ENCODE results near the gene MAPK7.

Gene MAPK7

DNA sequence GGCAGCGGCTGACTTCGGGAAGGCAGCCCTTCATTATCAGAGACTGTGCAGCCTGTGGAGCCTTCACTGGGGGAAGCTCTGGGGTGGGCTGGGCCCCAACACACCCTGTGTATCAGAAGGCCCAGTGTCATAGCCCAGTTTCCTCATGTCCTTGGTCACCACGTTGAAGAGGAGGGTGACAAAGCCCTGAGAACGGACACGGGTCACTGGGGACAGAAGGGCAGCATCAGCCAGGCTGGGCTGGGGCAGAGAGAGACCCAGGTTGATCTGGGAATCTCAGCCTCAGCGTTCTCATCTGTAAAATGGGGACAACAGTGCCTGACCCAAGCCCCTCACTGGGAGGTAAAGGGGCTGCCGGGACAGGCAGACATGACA, 35.1 kb upstream of the MAPK7 start:
- TF ChIP-seq, protein P1, sequence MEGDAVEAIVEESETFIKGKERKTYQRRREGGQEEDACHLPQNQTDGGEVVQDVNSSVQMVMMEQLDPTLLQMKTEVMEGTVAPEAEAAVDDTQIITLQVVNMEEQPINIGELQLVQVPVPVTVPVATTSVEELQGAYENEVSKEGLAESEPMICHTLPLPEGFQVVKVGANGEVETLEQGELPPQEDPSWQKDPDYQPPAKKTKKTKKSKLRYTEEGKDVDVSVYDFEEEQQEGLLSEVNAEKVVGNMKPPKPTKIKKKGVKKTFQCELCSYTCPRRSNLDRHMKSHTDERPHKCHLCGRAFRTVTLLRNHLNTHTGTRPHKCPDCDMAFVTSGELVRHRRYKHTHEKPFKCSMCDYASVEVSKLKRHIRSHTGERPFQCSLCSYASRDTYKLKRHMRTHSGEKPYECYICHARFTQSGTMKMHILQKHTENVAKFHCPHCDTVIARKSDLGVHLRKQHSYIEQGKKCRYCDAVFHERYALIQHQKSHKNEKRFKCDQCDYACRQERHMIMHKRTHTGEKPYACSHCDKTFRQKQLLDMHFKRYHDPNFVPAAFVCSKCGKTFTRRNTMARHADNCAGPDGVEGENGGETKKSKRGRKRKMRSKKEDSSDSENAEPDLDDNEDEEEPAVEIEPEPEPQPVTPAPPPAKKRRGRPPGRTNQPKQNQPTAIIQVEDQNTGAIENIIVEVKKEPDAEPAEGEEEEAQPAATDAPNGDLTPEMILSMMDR (IDR thresholded peaks at IDR 0.05; ENCODE audit: borderline replicate concordance, control extremely low read depth, extremely low read depth, insufficient read depth, missing control alignments): no peak
- in situ Hi-C loops (cut with MboI; ENCODE audit: low sequenced_read_pairs, unreplicated experiment): no loop called here
- no peak for DNase-seq (ENCODE audit: low spot score)

DNA sequence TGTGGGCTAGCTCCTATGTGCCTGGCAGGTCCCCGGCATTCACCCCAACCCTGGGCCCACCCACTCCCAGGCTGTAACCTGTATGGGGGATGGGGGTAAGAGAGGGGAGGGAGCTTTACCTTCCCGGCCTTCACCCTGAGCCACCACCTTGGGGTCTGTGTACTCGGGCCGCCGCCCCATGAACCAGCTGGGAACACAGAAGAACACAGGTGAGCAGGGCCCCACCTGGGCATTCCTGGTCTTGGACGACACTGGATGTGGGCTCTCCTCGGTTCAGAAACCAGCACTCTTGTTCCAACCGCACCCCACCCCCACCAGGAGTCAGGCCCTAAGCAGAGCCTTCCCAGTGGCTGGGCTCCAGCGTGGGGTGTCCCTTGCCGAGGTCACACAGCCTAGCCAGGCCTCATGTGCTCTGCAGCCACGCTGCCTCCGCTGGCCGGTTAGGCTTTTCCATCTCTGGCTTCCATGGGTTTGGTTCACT, 34.6 kb upstream of the MAPK7 start:
- TF ChIP-seq, protein P1 (IDR thresholded peaks at IDR 0.05; ENCODE audit: borderline replicate concordance, control extremely low read depth, extremely low read depth, insufficient read depth, missing control alignments): no peak
- DNase-seq (ENCODE audit: low spot score): no peak
- in situ Hi-C loops (cut with MboI; ENCODE audit: low sequenced_read_pairs, unreplicated experiment): no loop called here

DNA sequence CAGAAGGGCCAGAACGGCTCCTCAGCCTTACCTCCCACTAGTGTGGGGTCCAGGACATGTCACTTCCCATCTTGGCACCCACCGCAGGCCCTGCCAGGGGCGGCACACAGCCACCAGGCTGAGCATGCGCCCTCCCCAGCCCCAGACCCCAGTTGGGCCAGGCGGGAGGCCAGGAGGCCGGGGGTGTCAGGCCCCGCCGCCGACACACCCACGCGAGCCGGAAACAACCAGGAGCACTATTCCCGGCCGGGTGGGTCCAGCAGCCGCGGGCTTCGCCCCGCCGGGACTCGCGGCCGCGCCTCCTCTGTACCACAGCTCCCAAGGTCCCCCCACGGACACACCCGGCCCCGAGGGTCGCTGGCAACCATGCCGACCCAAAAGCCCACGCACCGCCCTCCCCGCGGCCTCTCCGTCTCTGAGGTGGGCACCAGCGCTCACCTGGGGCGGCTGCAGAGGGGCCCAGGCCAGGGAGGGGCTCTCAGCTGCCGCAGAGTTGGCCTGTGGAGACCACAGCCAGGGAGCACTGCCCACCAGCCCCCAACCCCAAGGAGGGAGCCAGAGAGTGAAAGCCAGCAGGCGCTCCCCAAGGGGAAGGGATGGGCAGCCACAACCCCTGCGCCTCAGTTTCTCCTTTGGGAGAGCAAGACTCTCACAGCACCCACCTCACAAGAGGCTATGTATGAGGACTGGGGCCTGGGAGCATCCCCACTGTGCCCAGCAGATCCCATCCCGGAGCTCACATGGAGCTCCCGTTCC, 33.8 kb upstream of the MAPK7 start:
- in situ Hi-C loops (cut with MboI; ENCODE audit: low sequenced_read_pairs, unreplicated experiment): no loop called here
- no peak for DNase-seq (ENCODE audit: low spot score)
- TF ChIP-seq, protein P1 (IDR thresholded peaks at IDR 0.05; ENCODE audit: borderline replicate concordance, control extremely low read depth, extremely low read depth, insufficient read depth, missing control alignments): no peak

DNA sequence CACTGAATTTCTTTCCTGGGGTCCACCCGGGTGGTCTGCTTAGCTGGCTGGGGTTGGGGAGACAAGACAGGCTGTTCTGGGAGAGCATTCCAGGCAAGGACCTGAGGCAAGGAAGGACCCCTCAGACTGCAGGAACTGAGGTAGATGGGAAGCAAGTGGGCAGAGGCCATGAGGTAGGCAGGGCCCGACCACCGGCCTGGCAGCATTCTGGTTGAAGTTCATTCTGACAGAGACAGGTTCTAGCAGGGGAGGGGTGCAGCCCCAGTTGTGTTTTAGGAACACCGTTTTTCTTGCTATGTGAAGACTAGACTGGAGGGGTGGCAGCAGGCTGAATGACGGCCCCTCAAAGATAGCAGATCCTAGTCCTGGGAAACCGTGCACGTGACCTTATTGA, 33.2 kb upstream of the MAPK7 start:
- in situ Hi-C loops (cut with MboI; ENCODE audit: low sequenced_read_pairs, unreplicated experiment): no loop called here
- no peak for DNase-seq (ENCODE audit: low spot score)
- TF ChIP-seq, protein P1 (IDR thresholded peaks at IDR 0.05; ENCODE audit: borderline replicate concordance, control extremely low read depth, extremely low read depth, insufficient read depth, missing control alignments): no peak

DNA sequence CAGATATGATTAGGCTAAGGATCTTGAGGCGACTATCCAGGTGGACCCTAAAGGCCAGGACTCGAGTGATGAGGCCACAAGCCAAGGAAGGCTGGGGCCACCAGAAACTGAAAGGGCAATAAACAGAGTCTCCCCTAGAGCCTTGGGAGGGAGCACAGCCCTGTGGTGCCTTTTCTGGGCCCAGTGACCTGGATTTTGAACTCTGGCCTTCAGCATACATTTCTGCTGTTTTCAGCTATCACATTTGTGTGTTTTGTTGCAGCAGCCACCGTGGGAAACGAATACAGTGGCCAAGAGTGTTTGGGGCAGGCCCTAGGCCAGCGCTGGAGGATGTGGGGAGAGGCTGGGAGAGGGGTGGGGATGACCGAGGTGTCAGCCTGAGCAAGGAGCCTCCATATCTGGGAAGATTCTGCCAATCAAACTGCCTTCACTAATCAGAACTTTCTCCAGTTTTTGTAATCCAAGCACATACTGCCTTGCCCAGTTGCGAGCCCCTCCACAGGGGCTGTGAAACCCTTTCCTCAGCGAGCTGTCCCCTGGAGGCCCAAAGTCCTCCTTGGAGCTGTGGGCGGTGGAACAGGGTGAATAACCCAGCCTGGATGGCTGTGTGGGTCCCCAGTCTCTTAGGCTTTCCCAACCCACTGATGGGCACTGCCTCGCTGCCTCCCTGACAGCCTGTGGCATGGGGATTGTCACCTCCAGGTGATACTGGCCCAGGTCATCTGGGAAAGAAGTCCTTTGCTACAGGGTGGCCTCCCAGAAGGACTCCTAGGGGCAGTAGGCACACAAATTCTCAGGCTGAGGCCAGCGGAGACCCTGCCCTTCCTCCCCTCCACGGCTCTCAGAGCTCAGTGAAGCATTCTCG, 32.6 kb upstream of the MAPK7 start:
- in situ Hi-C loops (cut with MboI; ENCODE audit: low sequenced_read_pairs, unreplicated experiment): no loop called here
- no peak for DNase-seq (ENCODE audit: low spot score)
- TF ChIP-seq, protein P1 (IDR thresholded peaks at IDR 0.05; ENCODE audit: borderline replicate concordance, control extremely low read depth, extremely low read depth, insufficient read depth, missing control alignments): no peak

DNA sequence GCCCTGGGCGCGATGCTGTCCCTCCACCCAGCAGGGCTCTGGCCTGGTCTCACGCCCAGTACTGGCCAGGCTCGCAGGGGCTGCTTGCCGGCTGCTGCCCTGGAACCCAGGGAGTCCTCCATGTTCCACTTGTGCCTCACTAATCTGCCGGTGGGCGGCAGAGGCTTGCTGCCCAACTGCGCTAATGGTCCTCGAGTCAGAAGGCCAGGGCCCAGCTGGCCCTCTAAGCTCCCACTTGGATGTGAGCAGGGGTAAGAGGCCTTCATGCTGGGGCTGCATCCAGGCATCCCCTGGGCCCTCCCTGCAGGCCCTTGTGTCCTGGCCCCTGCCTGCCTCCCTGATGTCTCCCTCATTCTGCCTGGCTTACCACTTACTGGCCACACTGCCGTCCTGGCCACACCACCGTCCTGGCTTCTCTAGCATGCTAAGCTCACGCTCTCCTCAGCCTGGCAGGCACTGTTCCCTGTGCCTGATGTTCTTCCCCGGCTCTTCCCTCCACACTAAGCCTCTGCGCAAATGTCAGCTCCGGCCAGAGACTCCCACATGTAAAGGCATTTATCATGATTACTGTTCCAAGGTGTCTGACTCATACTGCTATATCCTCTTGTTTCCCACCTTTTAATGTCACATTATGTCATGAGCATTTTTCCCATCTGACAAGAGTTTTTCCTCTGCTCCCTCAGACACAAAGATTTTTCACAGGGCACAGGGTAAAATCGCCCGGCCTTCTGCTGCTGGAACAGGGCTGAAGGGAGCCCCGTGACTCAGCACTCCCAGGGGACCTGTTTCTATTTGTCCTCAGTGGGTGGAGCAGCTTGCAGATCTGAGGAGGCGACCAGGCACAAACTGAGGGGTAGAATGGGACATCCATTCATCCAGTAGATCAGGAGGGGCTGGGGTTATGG, 31.7 kb upstream of the MAPK7 start:
- TF ChIP-seq, protein P1 (IDR thresholded peaks at IDR 0.05; ENCODE audit: borderline replicate concordance, control extremely low read depth, extremely low read depth, insufficient read depth, missing control alignments): no peak
- in situ Hi-C loops (cut with MboI; ENCODE audit: low sequenced_read_pairs, unreplicated experiment): no loop called here
- DNase-seq (ENCODE audit: low spot score): peak; percentile 59
